Astrocyte of the cerebellum (primary cell): ENCODE data around the gene POU5F1.
A peak's percentile ranks its signal among the peaks of the same experiment; 100 is the strongest.

ENCODE experiments used
- DNase-seq: peaks from one replicate; pipeline ENCODE4 v3.0.0-alpha.2; 2011; ENCODE audit warnings: low read depth
- H3K4me3 ChIP-seq: 2 replicates; pipeline ENCODE4 v1.5.1; 2011; ENCODE audit warnings: mild to moderate bottlenecking, low read depth, low read length, moderate library complexity
- in situ Hi-C: cut with HindIII; loops from 2 replicates; pipeline ENCODE4 v1.10.0; 2017; ENCODE audit warnings: low sequenced_read_pairs
- TF ChIP-seq, protein P1 (sequence below): IDR thresholded peaks from 2 replicates; pipeline ENCODE4 v1.5.1; 2012; ENCODE audit warnings: low read length, low read depth, moderate library complexity, mild to moderate bottlenecking; ENCODE audit errors: missing control alignments

The POU5F1 gene

GRCh38 chr6:31116661-31117385, 53.7 kb downstream of the POU5F1 start:
- no peak overlapping the region for H3K4me3 ChIP-seq
- DNase-seq = no peak
- TF ChIP-seq, protein P1, sequence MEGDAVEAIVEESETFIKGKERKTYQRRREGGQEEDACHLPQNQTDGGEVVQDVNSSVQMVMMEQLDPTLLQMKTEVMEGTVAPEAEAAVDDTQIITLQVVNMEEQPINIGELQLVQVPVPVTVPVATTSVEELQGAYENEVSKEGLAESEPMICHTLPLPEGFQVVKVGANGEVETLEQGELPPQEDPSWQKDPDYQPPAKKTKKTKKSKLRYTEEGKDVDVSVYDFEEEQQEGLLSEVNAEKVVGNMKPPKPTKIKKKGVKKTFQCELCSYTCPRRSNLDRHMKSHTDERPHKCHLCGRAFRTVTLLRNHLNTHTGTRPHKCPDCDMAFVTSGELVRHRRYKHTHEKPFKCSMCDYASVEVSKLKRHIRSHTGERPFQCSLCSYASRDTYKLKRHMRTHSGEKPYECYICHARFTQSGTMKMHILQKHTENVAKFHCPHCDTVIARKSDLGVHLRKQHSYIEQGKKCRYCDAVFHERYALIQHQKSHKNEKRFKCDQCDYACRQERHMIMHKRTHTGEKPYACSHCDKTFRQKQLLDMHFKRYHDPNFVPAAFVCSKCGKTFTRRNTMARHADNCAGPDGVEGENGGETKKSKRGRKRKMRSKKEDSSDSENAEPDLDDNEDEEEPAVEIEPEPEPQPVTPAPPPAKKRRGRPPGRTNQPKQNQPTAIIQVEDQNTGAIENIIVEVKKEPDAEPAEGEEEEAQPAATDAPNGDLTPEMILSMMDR = no peak
- in situ Hi-C loops = no loop called here

GRCh38 chr6:31115941-31116560, 54.4 kb downstream of the POU5F1 start:
- no peak overlapping the region for H3K4me3 ChIP-seq
- TF ChIP-seq, protein P1 = no peak
- DNase-seq = no peak
- in situ Hi-C loops = no loop called here

DNA sequence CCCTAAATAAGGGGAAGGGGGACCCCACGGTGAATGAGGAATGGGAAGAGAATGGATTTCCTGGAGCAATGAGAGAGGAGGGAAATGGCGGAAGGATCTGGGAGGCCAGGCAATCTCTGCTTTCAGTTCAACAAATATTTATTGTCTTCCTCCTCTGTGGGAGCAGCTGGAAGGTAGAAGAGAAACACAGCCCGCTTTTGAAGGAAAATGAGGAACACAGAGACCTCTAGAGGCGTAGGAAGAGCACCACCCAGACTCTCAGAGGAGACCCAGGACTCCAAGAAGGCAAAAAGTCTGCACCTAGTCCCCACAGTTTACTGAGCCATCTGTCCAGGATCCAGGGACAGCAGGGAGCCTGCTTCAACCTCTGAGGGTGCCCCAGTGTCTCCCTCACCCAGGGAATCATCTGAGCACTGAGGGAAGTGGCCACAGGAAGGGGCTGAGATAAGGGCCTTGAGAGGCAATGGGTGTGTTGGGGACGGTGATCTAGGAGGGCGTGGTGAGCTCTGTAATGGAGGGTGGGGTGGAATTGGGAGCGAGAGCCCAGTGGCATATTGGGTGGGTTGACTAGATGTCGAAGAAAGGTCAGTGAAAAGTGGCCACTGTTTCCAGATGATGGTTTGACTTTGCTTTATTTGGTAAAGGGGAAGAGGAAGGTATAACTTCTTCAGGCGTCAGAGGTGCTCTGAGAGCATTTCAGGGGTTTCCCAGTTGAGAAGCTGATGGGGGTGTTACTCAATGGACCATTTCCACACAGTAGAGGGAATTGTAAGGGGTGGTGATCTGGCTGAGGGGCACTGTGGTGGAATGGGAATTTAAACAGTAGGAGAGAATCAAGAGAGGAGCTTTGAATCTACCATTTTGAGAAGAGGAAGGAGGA, 55.3 kb downstream of the POU5F1 start:
- peak overlapping the region; percentile 19 for H3K4me3 ChIP-seq
- DNase-seq = peak; percentile 35
- in situ Hi-C loops = loop anchor here (5.0 kb wide), 1 partner anchor 32 kb away; no protein-coding TSS in a partner anchor
- TF ChIP-seq, protein P1 = peak; percentile 54

DNA sequence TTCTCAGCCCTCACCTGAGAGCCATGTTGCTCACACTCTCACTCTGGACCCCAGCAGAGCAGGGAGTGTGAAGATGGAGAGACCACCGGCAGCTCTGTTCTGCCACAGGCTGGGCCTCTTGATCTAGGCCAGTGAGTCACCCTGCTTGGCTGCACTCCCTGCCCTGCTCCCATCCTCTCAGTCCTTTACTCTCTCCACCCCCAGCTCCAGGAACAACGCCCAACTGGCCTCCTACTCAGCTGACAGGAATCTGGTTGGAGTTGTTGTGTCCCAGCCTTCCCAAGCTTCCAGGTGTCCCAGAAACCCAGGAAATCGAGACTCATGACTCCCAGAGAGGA, 56.0 kb downstream of the POU5F1 start, which contains the start of gene PSORS1C1:
Gene PSORS1C1, plus strand, starts transcription at position 260 of the 338 bp plus-strand sequence. CDS start 14,833 bp downstream, outside the sequence.
- in situ Hi-C loops = loop anchor here (5.0 kb wide), 1 partner anchor 33 kb away; no protein-coding TSS in a partner anchor
- TF ChIP-seq, protein P1 = no peak
- H3K4me3 ChIP-seq = peak within 1 kb of the TSS; percentile 19
- DNase-seq = peak; percentile 93
